HEK293T (cell line): ENCODE measurements around the gene STK4.

Source experiments
- ARNT ChIP-seq: fragments of 450-650 bp; IDR thresholded peaks from 2 replicates; pipeline ENCODE4 v1.6.1; 2017; ENCODE audit warnings: mild to moderate bottlenecking
- BHLHE40 ChIP-seq: fragments of 450-650 bp; IDR thresholded peaks from 2 replicates; pipeline ENCODE4 v1.6.1; 2016; ENCODE audit warnings: mild to moderate bottlenecking, moderate library complexity, borderline replicate concordance
- ELF4 ChIP-seq: fragments of 450-650 bp; IDR thresholded peaks from 2 replicates; pipeline ENCODE4 v1.6.1; 2017; ENCODE audit warnings: antibody characterized with exemption
- FOXA1 ChIP-seq: fragments of 450-650 bp; IDR thresholded peaks from 2 replicates; pipeline ENCODE4 v1.6.1; 2016; ENCODE audit warnings: mild to moderate bottlenecking
- FOXM1 ChIP-seq: fragments of 450-650 bp; IDR thresholded peaks from 2 replicates; pipeline ENCODE4 v1.6.1; 2017; ENCODE audit warnings: mild to moderate bottlenecking, borderline replicate concordance
- HDGF ChIP-seq: fragments of 450-650 bp; IDR thresholded peaks from 2 replicates; pipeline ENCODE4 v1.6.1; 2017; ENCODE audit warnings: antibody characterized with exemption, borderline replicate concordance
- L3MBTL2 ChIP-seq: fragments of 450-650 bp; conservative IDR thresholded peaks from 2 replicates; pipeline ENCODE4 v1.6.1; 2016; ENCODE audit warnings: mild to moderate bottlenecking
- NFRKB ChIP-seq: fragments of 450-650 bp; IDR thresholded peaks from 2 replicates; pipeline ENCODE4 v1.6.1; 2016; ENCODE audit warnings: mild to moderate bottlenecking, moderate library complexity
- PKNOX1 ChIP-seq: fragments of 450-650 bp; IDR thresholded peaks from 2 replicates; pipeline ENCODE4 v1.6.1; 2016
- SP1 ChIP-seq: fragments of 450-650 bp; IDR thresholded peaks from 2 replicates; pipeline ENCODE4 v1.6.1; 2017
- SUZ12 ChIP-seq: fragments of 450-650 bp; IDR thresholded peaks from 2 replicates; pipeline ENCODE4 v1.6.1; 2016; ENCODE audit warnings: mild to moderate bottlenecking
- TARDBP ChIP-seq: fragments of 450-650 bp; IDR thresholded peaks from 2 replicates; pipeline ENCODE4 v1.6.1; 2016

- TF ChIP-seq PKNOX1 = no peak
- no peak for TF ChIP-seq HDGF
- no peak for TF ChIP-seq ELF4
- TF ChIP-seq SP1 = no peak
- no peak for TF ChIP-seq FOXA1
- no peak for TF ChIP-seq ARNT
- no peak for TF ChIP-seq L3MBTL2
- TF ChIP-seq BHLHE40 = no peak
- no peak for TF ChIP-seq SUZ12
- TF ChIP-seq TARDBP = no peak
- TF ChIP-seq NFRKB = no peak
- no peak for TF ChIP-seq FOXM1
Observed at GRCh38 chr20:45087097-45087790, 120.9 kb downstream of the STK4 start.
